ENCODE results near the gene CCDC187.

- TF ChIP-seq TAF1 (IDR thresholded peaks at IDR 0.05; ENCODE audit: low read depth, low read length) (no peak), POLR2AphosphoS5 (IDR thresholded peaks at IDR 0.05; ENCODE audit: low read depth, low read length) (no peak)
Observed at GRCh38 chr9:136200424-136200823, 103.5 kb downstream of the CCDC187 start.

All from GM12891 (cell line).